Myocyte (in vitro differentiated cells): ENCODE results near the gene PLXNA3. TPM values are rescaled to one million over a fixed set of nuclear protein-coding genes. Genes with fewer than 3 reads are reported as not detected.

Experiments used
- DNase-seq: peaks from one replicate; pipeline ENCODE4 v3.0.0-alpha.2; 2012; ENCODE audit warnings: low read depth
- total RNA-seq: library from RNA; depleted of rRNA; stranded (reverse); fragments of >200 nt; gene quantifications from 2 replicates; pipeline ENCODE4 v1.2.3, GENCODE V29; 2014

PLXNA3 gene
- total RNA-seq, 1 donor from 2014 or later: 11.7 TPM

DNA sequence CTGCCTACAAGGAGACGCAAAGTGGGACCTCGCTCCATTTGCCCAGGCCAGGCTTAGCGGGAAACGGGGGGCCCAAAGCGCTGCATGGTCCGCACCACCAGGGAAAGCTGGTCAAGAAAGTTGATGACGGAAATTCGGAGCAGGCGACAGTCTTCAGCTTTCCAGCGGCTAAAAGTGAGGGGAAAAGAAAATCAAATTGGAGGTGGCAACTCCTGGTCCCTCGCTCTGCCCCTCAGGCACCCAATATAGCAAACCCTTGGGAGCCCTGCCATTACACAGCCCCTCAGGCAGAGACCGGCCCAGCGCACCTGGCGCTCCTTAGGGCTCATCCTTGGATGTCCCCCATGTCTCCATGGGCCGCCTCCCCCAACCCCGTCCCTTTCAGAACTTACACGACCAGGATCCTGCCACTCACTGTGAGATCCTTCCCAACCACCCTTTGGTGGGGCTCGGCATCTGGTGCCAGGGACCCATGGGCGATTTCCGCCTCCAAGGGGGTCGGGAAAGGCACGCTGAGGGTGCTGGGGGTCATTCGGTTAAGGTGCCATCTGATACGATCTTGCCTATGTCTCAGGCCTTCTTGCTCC lies 19.9 kb downstream of the PLXNA3 start:
- no peak for DNase-seq

DNA sequence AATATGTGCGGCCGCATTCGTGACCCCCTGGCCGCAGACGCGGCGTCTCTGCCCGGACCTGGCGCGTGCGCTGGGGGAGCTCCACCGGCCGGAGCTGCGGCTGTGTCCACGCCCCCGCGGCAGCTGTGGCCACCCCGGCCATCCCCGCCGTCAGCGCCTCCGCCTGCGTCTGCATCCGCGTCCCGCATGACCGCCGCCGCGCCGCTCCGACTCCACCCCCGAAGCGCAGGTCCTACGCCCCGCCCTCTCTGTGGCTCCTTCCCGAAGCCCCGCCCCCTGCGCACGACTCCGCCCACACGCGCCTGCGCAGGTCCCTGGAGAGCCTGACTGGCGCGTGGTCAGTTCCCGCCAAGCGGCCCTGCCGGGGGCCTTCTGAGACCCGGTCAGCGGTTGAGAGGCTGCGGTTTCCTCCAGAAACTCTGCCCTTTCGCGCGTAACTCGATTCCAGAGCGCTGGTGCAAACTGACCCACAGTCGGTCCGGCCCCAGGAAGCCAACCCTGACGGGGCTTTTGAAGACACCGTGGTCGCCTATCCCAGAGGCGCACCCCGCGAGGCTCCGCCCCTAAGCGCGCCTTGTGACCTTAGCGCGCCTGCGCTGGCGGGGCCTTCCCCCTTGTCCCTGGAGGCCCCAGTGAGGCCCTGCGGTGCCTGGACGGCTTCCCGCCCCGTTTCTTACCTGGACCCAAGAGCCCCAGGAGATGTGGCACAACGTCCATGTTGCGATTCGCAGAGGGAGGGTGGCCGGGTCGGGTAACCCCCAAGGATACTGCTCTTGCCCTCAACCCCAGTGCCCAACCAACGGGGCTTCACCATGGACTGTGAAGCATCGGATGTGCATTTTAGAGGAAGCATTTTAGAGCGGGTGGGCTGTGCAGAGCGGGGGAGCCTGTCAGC lies 20.9 kb downstream of the PLXNA3 start, which contains the start of gene LAGE3:
Gene LAGE3, minus strand, starts transcription at position 554 of the 895 bp plus-strand sequence. Its CDS starts 366 bp downstream, at position 188.
- peak; percentile 89 for DNase-seq

DNA sequence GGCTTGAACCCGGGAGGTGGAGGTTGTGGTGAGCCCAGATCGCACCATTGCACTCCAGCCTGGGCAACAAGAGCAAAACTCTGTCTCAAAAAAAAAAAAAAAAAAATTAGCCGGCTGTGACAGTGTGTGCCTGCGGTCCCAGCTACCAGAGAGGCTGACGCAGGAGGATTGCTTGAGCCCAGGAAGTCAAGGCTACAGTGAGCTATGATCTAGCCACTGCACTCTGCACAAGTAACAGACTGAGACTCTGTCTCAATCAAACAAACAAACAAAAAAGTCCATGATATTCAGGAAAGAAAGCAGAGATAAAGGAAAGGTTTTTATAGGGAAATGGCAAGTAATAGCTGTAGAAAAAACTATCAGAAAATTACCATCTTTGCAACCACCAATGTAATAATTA lies 23.1 kb downstream of the PLXNA3 start:
- no peak for DNase-seq

DNA sequence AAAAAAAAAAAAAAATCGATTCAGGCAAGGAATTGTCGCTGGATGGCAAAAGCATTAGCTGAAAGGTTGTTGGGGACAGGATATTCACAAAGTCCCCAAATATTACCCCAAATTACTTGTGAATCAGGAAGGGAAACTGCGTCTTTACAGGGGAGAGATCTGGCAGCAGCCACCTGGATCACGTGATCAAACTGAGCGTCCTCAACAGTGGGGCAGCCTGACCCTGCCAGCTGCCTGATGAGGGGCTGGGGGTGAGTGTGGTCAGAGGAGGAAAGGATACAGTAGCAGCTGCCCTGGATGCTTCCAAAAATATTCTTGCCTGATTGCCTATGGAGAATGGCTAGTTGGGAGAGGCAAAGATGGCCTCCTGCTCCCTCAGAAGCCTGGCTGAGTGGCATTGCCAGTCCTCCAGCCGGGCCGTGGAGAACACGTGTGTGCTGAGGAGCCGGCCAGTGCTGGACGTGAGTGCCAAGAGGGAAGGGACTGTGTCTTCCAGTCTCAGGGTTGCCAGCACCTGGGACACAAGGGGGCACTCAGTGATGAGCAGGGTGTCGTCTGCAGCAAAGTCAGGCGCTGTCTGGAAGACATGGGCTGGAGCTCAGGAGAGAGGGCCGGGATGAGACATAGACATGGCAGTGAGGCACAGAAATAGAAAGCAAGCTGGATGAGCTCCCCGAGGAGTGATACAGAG lies 24.0 kb downstream of the PLXNA3 start:
- DNase-seq: peak; percentile 58

DNA sequence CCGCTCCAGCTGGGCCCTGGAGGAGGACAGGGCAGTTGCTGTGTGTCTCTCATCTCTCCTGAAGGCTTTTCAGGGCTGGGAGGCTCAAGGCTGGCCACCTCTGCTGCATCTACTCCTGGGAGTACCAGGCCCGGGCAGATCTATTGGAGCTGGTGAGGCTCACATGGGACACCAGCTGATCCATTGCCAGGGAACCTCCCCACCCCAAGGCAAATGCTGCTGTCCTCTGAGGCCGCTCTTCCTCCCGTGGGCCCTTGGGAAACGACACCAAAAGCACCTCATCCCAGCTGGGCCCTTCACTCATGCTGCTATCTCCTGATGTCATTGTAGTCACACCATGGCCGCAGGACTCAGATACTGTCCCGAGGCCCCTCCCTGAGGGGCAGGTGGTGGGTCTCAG lies 24.7 kb downstream of the PLXNA3 start:
- DNase-seq: peak; percentile 49

DNA sequence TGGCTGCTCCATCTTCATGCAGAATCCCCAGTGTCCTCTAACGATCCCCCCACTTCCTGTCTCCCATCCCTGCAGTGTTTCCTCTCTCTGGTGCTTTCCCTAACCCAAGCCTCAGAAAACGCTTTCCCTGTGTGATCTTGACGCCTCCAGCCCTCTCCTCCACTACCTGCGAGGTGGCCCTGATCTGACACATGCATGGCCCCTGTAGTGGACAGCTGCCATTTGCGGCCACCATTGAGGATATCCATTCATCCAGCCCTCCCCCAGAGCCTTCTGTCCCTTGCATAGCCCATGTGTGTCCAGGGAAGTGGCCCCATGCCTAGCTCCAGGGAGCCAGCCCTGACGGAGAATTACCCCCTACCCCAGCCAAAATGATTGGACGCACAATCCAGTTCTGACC lies 25.2 kb downstream of the PLXNA3 start:
- no peak for DNase-seq

DNA sequence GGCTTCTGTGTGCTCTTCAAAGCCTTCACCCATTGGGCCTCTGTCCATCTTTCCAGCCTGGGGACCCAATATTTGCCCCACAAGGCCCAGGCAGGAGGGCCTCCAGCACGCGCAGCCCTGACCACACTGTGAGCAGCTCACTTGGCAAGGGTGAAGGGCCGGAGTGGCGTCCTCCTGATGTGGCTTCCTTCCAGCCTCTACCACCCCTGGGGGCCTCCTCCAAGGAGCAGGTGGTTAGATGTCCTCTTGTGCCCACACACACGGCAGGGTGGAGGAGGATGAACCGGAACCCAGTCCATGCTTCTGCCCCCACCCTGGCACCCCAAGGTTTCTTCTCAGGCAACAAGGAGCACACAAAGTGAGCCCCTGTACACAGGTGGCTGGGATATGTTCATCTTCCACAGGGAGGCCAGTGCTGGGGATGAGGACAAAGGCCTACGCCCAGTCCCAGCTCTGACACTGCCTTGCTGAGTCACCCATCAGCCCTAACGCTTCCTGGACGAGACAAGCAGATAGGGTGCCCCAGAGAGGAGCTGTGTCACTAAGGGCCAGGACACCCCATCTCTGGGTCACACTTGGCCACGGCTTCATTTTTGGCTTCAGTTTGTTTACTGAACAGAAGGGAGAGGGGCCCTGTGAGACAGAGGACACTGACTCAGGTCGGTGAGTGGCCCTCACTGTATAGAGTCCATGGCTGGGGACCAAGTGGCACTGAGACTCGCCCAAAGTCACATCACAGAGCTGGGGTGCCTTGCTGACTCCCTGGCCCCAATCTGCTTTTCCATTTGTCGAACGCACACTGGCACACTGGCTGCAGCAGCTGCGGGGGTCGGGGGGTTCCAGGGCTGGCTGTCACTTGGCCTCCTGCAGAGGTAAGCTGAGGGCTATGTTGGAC lies 26.4 kb downstream of the PLXNA3 start:
- no peak for DNase-seq

DNA sequence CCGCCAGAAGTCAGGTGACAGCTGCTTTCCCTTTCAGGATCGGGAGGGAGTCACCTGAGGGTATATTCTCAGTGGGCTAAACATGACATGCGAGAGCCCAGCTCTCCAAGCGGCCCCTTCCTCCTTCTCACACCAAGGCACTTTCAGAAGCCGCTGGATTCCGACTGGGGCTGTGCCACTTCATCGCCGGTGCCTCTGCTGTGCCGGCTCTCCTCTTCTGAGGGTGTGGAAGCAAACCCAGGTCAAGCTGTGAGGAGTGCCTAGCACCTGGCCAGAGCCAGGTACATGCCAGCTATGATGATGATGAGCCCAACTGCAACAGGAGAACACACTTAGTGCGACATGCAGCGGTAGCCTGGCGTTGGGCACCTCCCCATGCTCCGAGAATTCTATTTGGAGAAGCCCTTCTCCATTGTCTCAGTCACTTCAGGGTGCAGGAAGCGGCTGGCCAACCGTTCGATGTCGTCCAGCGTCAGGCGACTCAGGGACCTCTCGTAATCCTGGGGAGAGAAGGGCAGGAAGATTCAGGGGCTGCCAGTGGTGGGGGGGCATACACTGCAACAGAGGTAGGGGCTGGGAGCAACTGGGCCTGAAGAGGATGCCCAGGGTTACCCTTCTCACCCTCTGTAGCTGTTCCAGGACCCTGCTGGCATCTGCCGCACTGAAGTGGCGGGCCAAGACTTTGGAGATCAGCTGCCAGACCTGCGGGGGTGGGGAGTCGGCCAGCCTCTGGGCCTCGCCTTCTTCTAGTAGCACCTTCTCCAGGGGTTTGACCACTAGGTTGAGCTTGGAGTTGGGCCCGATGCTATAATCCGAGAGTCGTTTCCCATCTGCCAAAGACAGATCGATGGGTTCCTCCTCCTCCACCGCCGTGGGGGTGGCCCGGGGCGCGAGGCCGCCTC lies 27.3 kb downstream of the PLXNA3 start:
- DNase-seq: no peak

DNA sequence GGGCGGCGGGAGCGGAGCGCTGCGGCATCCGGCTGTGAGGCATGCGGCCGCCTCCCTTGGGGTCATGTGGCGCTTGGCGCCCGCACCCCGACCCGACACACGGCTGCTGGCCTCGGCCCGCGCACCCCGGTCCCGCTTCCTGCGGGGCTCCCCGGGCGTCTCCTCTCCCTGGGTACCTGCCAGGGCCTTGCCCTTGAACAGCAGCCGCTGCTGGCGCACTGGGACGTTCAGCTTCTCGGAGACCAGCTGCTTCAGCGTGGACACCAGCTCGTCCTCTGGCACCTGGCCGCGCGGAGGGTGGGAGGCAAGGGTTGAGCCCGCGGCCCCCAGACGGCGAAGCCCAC lies 27.9 kb downstream of the PLXNA3 start:
- DNase-seq: peak; percentile 34

DNA sequence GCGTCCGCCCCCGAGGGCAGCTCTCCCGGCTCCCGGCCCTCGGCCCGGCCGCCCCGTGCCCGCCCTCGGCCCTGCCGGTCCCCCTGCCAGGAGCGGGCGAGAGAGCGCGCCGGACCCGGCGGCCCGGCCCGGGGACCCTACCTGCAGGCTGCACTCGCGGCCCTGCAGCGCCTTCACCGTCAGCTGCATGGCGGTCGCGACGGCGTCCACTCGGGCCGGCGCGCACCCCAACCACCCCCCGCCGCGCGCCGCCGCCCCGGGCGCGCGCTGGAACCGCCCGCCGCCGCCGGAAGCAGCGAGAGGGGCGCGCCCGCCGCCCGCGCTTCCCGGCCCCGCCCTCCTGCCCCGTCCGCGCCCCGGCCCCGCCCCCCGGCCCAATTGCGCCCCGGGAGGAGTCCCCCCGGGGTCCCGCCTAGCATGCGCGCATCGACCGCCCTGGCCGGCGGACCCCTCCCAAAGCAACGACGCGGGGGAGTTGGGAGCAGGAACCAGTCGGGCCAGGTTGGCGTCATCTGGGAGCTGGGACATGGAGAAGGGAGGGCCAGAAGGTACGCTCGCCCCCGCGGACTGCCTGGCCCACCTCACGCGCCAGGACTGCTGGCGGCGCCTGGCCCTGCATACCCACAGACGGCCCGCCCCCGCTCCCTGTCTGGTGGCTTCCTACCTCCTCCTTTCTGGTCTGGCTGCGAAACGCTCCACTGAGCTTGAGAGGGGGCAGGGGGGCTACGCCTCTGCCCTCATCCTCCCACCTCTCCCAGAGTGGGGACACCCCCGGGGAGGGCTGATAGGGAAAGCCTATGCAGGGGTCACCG lies 28.5 kb downstream of the PLXNA3 start, which contains the start of gene UBL4A:
Gene UBL4A, minus strand, starts transcription at position 220 of the 812 bp plus-strand sequence. Its CDS starts 31 bp downstream, at position 189.
- DNase-seq: peak; percentile 33

DNA sequence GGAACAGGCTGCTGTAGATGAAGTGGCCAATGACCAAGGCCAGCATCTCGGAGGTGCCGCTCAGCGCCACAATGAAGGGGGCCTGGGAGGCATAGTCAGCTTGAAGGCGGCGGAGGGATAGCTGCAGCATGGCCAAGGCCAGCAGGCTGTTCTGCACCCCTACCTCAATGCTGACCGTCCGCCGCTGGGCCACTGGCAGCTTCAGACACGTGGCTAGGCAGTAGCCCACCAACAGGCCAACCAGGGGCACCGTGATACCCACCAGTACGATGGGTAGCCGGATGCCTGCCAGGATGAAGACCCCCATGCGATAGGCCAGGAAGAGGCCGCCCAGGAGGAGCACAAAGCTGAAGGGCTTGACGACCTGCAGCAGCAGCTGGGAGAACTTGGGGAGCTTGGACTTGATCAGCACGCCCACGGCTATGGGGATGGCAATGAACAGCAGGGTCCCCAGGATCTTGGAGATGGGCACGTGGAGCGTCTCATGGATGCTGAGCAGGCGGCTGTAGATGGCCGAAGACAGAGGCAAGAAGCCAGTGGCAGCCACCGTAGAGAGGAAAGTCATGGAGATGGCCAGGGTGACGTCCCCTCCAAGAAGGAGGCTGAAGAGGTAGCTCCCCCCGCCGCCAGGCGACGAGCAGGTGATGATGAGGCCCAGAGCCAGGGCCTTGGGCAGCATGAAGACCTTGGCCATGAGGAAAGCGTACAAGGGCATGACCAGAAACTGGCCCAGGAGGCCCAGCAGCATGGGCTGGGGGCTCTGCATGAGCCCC lies 29.6 kb downstream of the PLXNA3 start:
- DNase-seq: no peak

DNA sequence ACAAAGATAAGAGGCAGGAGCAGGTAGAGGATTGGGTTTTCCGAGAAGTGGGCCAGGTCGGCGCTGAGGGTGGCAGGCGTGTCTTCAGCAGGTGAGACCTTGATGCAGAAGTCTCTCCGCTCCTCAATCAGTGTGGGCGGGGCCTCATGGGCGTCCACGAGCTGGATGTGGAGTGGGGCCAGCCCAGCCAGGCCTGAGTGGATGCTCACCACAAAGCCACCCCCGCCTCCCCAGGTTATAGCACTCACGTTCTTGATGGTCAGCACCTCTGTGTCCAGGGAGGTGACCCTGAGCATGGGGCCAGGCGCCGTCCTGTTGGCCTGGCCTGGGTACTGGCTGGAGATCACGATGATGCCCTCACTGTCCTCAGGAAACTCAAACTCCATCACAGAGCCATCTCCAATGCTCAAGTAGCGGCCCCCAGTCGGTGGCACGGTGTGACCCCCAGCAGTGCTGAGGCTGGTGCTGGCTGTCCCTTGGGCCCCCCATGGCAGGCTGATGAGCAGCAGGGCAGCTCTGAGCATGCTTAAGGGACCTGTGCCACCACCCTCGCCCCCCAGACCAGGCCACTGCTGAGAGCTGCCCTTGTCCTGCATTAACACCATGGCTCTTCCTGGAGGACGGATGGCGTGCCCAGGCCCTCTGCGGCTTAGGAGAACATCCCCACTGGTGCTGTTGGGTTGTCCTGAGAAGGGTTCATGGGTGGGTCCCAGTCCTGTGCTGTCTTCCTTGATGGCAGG lies 30.4 kb downstream of the PLXNA3 start:
- DNase-seq: no peak

DNA sequence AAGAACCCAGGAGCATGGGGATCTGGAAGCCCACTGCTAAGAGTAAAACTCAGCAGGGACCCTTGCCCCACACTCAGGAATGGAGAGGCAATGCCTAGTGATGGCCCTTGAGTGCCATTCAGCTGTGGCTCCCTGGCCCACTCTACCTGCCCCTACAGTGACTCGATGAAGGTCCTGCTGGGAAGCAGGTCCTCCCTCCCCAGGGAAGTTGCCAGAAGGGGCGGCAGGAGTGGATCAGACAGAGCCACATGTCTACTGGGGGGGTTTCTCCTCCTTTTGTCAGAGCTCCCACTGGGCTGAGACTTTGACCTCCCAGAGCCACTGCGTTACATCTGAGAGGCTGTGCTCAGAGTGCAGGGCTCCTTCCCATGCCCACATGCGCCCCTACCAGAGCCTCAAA lies 31.1 kb downstream of the PLXNA3 start:
- no peak for DNase-seq

DNA sequence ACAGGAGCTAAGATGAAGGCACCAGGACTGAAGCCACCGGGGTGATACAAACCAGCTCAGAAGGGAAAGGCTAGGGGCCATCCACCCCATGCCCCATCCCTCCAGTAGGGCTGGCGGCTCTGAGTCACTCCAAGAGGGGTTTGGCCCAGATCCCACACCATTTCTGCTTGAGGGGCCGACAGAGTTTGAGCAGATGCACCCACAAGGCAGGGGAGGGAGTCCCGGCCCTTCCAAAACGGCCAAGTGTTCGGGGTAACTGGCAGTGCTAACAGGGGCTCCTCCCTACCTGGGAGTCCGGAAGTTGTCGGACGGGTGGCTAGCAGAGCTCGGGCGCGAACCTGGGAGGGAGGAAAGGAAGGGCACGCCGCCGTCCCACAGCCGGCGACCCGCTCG lies 31.9 kb downstream of the PLXNA3 start:
- DNase-seq: peak; percentile 68

DNA sequence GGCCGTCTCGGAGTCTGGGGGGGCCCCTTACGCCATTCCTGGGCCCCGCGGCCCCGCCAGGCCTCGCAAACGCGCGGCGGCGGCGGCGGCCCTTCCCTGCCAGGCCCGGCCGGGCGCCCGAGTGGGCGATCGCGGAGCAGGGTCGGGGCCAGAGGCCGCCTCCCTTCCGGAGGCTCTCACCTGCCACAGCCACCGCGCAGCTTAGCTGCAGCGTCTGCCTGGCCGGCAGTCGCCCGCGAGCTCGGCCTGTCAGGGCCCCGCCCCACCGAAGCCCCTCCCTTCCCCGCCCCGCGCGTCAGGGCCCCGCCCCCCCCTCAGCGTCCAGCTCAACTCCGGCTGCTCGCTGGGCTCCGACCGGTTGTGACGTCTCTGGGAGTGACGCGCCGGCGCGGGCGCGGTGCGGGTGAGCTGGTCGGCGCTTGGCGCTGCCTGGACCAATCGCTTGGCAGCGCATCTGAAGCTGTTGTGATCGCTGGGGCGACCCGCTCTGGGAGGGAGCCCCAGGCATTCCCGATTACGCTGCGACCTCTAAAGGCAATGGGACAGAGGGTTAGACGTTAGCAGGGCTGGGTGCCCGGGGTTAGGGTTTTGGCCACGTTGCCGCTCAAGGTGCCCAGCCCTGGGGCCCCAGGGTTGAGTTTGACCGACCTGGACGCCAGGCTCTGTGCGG lies 32.5 kb downstream of the PLXNA3 start, which contains the start of gene SLC10A3:
Gene SLC10A3, minus strand, starts transcription at position 216 of the 670 bp plus-strand sequence. CDS start 1,689 bp downstream, outside the sequence.
- DNase-seq: peak; percentile 92

DNA sequence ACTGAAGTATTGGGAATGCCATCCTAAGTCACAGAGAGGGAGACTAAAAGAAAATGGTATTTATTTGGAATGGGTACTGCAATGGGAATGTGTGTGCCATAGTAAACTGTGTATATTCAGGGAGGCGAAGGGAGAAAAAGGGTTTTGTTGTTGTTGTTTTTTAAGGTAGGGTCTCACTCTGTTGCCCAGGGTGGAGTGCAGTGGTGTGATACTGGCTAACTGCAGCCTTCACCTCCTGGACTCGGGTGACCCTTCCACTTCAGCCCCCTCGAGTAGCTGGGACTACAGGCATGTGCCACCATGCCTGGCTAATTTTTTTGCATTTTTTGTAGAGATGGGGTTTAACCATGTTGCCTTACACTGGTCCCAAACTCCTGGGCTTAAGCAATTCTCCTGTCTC lies 36.6 kb downstream of the PLXNA3 start:
- no peak for DNase-seq

DNA sequence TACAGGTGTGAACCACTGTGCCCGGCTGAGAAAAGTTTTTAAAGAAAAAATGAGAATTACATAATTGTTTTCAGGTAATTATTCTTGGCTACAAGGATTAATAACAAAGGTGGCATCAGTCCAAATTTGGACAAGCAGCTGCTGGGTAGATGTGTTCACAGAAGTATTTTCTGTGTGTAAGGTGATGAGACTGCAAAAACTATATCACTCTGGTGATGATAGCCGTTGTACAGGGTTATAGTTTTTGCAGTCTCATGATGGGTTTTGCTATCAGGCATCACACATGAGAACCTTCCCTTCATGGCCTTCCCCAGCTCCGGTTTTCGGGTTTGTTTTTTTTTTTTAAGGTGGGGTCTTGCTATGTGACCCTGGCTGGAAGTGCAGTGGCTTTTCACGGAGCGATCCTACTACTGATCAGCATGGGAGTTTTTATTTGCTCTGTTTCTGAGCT lies 37.4 kb downstream of the PLXNA3 start:
- no peak for DNase-seq
